CD4-positive, alpha-beta T cell treated with Interleukin-12 subunit alpha and Interleukin-12 subunit beta, for 1 hour (primary cell): Measurements from ENCODE around the gene PAK1IP1.
A peak's percentile ranks its signal among the peaks of the same experiment; 100 is the strongest.
"Not testable (repeated sequence)": the region's sequence is repeated elsewhere in the genome, so short reads cannot be mapped to it uniquely, and the experiment has no call there.

Experiments
- DNase-seq: peaks from one replicate; pipeline ENCODE4 v3.0.0-alpha.2; 2020

Gene PAK1IP1

DNA sequence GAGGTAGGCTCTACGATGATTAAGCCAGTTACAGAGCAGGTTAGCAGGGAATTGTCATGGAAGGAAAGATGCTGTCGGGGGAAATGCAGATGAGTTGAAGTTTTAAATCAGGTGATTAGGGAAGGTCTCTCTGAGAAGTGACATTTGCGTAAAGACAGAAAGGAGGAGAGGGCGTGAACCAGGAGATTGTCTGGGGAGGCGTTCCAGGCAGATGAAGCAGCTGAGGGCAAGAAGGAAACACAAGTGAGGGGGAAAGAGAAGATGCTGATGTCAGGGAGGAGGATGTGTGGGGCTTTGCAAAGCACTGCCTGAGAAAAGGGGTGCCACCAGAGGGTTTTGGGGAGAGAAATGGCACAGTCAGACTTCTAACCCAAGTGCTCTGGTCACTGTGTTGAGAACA, 50.3 kb downstream of the PAK1IP1 start:
- DNase-seq: no peak

DNA sequence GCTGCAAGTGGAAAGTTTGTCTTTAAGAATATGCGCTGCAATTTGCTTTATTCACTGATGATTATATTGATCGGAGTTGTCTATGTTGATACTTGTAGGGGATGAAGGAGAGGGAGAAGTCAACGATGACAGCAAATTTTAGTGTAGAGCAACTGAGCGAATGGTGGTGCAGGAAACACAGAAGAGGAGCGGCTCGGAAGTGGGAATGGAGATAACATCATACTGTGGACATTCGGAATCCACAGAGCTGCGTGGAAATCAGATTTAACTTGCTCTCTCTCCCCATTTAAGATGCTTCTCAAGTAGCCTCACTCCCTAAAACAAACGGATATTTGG, 52.1 kb downstream of the PAK1IP1 start:
- no peak for DNase-seq

DNA sequence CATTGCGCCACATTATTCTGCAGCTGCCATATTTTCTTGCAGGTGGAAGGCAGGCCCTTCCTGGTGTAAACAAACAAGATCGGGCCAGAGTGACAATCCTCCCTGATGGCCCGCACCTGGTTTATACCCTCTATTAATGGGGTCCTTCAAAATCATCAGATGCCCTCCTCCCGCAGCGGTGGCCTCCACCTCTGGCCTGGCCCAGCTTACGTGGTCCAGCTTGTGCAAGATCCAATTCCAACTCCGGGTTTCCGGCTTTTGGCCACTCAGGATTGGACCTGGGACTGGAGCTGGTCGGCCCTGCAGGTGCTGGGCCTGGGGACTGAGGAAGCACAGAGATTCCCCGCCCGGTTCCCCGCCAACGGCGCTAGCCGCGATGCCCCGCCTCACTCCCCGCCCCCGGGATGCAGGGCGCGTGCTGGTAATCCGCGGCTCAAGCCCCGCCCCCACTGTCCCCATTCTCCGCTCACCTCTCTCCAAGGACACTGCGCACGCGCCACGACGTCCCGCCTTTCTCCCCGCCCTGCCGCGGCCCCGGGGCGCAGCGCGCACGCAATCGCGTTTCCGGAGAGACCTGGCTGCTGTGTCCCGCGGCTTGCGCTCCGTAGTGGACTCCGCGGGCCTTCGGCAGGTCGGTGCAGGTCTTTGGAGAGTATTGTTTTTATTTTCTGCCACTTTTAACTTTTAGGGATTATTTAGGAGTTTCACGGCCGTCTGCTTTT, 52.6 kb downstream of the PAK1IP1 start, which contains the start of gene TMEM14B:
Gene TMEM14B, plus strand, starts transcription at position 555 of the 722 bp plus-strand sequence. CDS start 1,441 bp downstream, outside the sequence.
- DNase-seq: peak; percentile 99

DNA sequence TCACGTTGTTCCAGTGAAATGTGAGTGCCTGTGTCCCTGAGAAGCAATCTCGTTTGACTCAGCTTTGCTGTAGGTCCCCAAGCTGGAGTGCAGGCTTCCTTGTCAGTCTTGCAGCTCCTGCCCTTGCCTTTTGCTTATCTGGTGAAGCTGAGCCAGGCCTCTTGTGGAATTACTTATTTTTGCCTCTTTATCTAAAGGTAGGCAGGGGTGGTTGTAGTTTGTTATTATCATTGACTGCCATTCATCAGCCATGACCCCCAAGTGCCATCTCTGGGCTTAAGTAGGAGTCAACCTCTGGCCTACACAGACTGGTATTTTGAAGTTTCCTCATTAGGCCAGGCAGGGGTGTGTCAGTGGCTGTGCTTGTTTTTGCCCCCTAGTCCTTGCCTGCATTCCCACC, 55.0 kb downstream of the PAK1IP1 start:
- no peak for DNase-seq

DNA sequence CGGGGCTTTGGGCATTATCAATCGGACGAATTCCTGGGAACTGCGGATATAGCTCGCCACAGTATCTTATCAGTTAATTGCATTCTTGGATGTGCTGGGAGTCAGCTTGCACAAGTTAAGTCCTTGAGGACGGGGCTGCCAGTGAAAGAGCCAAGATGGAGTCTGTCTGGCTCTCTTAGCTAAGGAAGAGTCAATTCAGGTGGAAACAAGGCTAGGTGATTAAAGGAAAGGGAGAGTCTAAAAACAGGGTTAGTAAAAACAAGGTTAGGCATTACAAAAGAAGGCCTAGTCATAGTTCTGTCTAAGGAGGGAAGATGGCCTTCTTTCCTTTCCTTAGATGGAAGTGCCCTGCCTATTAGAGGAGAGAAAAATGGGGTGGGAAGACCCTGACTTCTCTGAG, 55.8 kb downstream of the PAK1IP1 start:
- not testable (repeated sequence) for DNase-seq

DNA sequence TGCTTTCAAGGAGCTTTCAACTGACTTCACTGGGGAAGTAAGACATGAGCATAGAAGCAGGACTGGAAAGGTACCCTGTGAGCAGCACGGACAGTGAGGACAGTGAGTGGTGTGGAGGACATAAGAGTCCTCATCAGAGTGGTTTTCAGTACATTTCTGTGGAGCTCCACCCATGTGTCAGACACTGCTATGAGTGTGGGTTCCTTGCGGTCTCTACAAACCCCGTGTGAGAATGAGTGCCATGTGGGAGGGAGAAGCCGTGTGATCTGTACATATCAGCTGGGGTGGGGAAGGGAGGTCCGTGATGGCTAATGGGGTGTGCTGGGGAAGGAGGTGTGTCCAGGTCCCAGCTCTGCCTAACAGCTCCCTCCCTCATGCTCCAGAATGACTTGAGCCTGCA, 57.0 kb downstream of the PAK1IP1 start:
- peak; percentile 38 for DNase-seq

DNA sequence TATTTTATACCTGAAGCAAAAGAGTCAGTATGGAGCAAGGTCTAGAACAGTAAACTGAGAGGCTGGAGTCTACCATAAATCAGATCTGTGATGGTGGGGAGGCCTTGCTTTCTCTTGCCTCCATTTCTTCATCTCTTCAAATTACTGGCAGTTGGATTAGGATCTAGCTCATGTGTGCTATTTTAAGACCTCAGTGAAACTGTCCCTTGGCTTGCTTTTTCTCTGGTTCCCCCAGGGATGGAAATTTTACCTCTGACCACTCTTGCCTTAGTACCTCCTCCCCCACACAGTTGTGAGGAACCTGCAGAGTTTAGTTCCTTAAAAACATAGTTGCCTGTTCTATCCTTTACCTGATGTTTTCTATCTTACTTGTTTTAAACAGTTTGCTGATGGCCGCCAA, 61.3 kb downstream of the PAK1IP1 start:
- DNase-seq: no peak
